Right atrium auricular region (tissue), 2 donors: Measurements from ENCODE around the gene FAM120A. TPM values are rescaled to one million over a fixed set of nuclear protein-coding genes. Genes with fewer than 3 reads are reported as not detected.

ENCODE experiments used
- DNase-seq: peaks from one replicate; pipeline ENCODE4 v3.0.0-alpha.2; 2019; ENCODE audit warnings: low spot score
- H3K27ac ChIP-seq, 2 donors: fragments of 200-600 bp; sonication (generic); 1 replicate in 1 of 2; 2 replicates in 1 of 2; pipeline ENCODE4 v1.5.1; 2016 to 2019
- H3K27me3 ChIP-seq, 2 donors: fragments of 200-600 bp; sonication (generic); one replicate each; pipeline versions ENCODE4 v1.5.1 to v1.6.0; 2017 to 2019
- H3K36me3 ChIP-seq: fragments of 200-600 bp; sonication (generic); one replicate; pipeline ENCODE4 v1.5.1; 2016
- H3K4me1 ChIP-seq, 2 donors: fragments of 200-600 bp; sonication (generic); one replicate each; pipeline versions ENCODE4 v1.5.1 to v1.6.0; 2017 to 2019
- H3K4me3 ChIP-seq, 2 donors: fragments of 200-600 bp; sonication (generic); 1 replicate in 1 of 2; 2 replicates in 1 of 2; pipeline ENCODE4 v1.5.1; 2017 to 2019; ENCODE audit warnings: mild to moderate bottlenecking in 1 of 2, moderate library complexity in 1 of 2
- H3K9me3 ChIP-seq, 2 donors: fragments of 200-600 bp; sonication (generic); one replicate each; pipeline ENCODE4 v1.5.1; 2019
- CTCF ChIP-seq, 2 donors: fragments of 200-600 bp; sonication (generic); IDR thresholded peaks; one replicate each; pipeline ENCODE4 v1.5.1; 2019; ENCODE audit warnings: antibody characterized with exemption in 2 of 2
- total RNA-seq, 2 donors: library from RNA; depleted of rRNA; stranded (reverse); fragments of >200 nt; gene quantifications; one replicate each; pipeline ENCODE4 v1.1.0, GENCODE V29; 2016

Gene FAM120A
- total RNA-seq, 2 donors from 2014 or later, result 79.1 to 88.7 TPM

GRCh38 chr9:93458712-93459111 is 7.2 kb downstream of the FAM120A start:
- no peak for DNase-seq
- H3K9me3 ChIP-seq, result no peaks in the 10 kb centered on the region
- H3K27me3 ChIP-seq, result no peaks in the 10 kb centered on the region
- no peaks in the 10 kb centered on the region for H3K36me3 ChIP-seq
- H3K4me3 ChIP-seq, result no peak overlapping the region
- H3K27ac ChIP-seq, result peak overlapping the region in 1 of 2 donors; percentile 34
- no peak for TF ChIP-seq CTCF (IDR thresholded peaks at IDR 0.05)
- peaks cover 0 to 68% of the 10 kb centered on the region in 2 donors for H3K4me1 ChIP-seq

GRCh38 chr9:93459432-93459847 is 8.0 kb downstream of the FAM120A start:
- H3K27me3 ChIP-seq, result no peaks in the 10 kb centered on the region
- TF ChIP-seq CTCF (IDR thresholded peaks at IDR 0.05), result no peak
- peak overlapping the region in 1 of 2 donors; percentile 34 for H3K27ac ChIP-seq
- H3K4me3 ChIP-seq, result no peak overlapping the region
- peaks cover 0 to 64% of the 10 kb centered on the region in 2 donors for H3K4me1 ChIP-seq
- no peaks in the 10 kb centered on the region for H3K36me3 ChIP-seq
- no peaks in the 10 kb centered on the region for H3K9me3 ChIP-seq
- no peak for DNase-seq

- Histone ChIP-seq H3K9me3 (no peaks in the 10 kb centered on the region), H3K4me3 (no peak overlapping the region), H3K27me3 (no peaks in the 10 kb centered on the region), H3K36me3 (no peaks in the 10 kb centered on the region), H3K27ac (peak overlapping the region; percentile 1 to 18), H3K4me1 (peaks cover 0 to 64% of the 10 kb centered on the region in 2 donors)
- no peak for DNase-seq
- TF ChIP-seq CTCF (IDR thresholded peaks at IDR 0.05), result no peak
Measured at GRCh38 chr9:93460689-93461413, 9.4 kb downstream of the FAM120A start.

- Histone ChIP-seq H3K9me3 (no peaks in the 10 kb centered on the region), H3K27me3 (no peaks in the 10 kb centered on the region), H3K27ac (no peak overlapping the region), H3K36me3 (no peaks in the 10 kb centered on the region), H3K4me3 (no peak overlapping the region), H3K4me1 (peaks cover 0 to 64% of the 10 kb centered on the region in 2 donors)
- DNase-seq, result no peak
- TF ChIP-seq CTCF (IDR thresholded peaks at IDR 0.05), result no peak
Measured at GRCh38 chr9:93461414-93461743, 9.9 kb downstream of the FAM120A start.

- H3K36me3 ChIP-seq, result no peaks in the 10 kb centered on the region
- no peak for TF ChIP-seq CTCF (IDR thresholded peaks at IDR 0.05)
- no peaks in the 10 kb centered on the region for H3K27me3 ChIP-seq
- no peaks in the 10 kb centered on the region for H3K9me3 ChIP-seq
- peaks cover 0 to 64% of the 10 kb centered on the region in 2 donors for H3K4me1 ChIP-seq
- no peak overlapping the region for H3K4me3 ChIP-seq
- DNase-seq, result no peak
- H3K27ac ChIP-seq, result peak overlapping the region in 1 of 2 donors; percentile 13
Measured at GRCh38 chr9:93461821-93462220, 10.3 kb downstream of the FAM120A start.
